Measurements from ENCODE around the gene NBEA.

Gene NBEA

GRCh38 chr13:35143123-35143522 lies 201.1 kb downstream of the NBEA start:
- POLR2A ChIA-PET = no interaction called here

GRCh38 chr13:35144166-35144890 lies 202.3 kb downstream of the NBEA start:
- Histone ChIP-seq H3K27ac (ENCODE audit: extremely low read depth, low read depth, low read length) (no peak overlapping the region), H3K4me1 (ENCODE audit: control insufficient read depth, insufficient read depth, low read length) (no peaks in the 10 kb centered on the region), H3K36me3 (ENCODE audit: control insufficient read depth in 2 of 2, insufficient read depth in 1 of 2, low read length in 2 of 2) (no peaks in the 10 kb centered on the region), H3K4me3 (ENCODE audit: low read depth, low read length) (no peak overlapping the region), H3K9me3 (ENCODE audit: control insufficient read depth, insufficient read depth, low read depth, low read length) (no peaks in the 10 kb centered on the region)
- ChIA-PET CTCF (no interaction called here), POLR2A (no interaction called here)
- TF ChIP-seq ZNF555 (tag by site-specific recombination; conservative IDR thresholded peaks at IDR 0.05) (no peak), REPIN1 (tag by site-specific recombination; IDR thresholded peaks at IDR 0.05; ENCODE audit: low read depth) (no peak), ZFP3 (tag by site-specific recombination; IDR thresholded peaks at IDR 0.05; ENCODE audit: low read depth) (no peak), ZNF280D (tag by site-specific recombination; IDR thresholded peaks at IDR 0.05) (no peak), ZNF114 (tag by site-specific recombination; IDR thresholded peaks at IDR 0.05) (no peak)

More at GRCh38 chr13:35143123-35143522, 201.1 kb downstream of the NBEA start:
- no peak overlapping the region for H3K27ac ChIP-seq (ENCODE audit: extremely low read depth, low read depth, low read length)
- TF ChIP-seq KLF1 (tag by site-specific recombination; IDR thresholded peaks at IDR 0.05) (no peak), ZNF426 (tag by site-specific recombination; IDR thresholded peaks at IDR 0.05) (no peak), ZBTB11 (tag by site-specific recombination; conservative IDR thresholded peaks at IDR 0.05; ENCODE audit: low read depth) (no peak), ZNF146 (tag by site-specific recombination; IDR thresholded peaks at IDR 0.05) (no peak), KLF16 (tag by site-specific recombination; IDR thresholded peaks at IDR 0.05) (no peak), REST (tag by site-specific recombination; IDR thresholded peaks at IDR 0.05) (no peak), REPIN1 (tag by site-specific recombination; IDR thresholded peaks at IDR 0.05; ENCODE audit: low read depth) (no peak), BCL11B (tag by site-specific recombination; IDR thresholded peaks at IDR 0.05; ENCODE audit: low read depth) (no peak), ZNF792 (tag by site-specific recombination; IDR thresholded peaks at IDR 0.05) (no peak), TCF7L2 (IDR thresholded peaks at IDR 0.05; ENCODE audit: borderline replicate concordance, low read depth, low read length) (no peak)
- H3K36me3 ChIP-seq (ENCODE audit: control insufficient read depth in 2 of 2, insufficient read depth in 1 of 2, low read length in 2 of 2) = no peaks in the 10 kb centered on the region
- no peak overlapping the region for H3K4me3 ChIP-seq (ENCODE audit: low read depth, low read length)
- no peaks in the 10 kb centered on the region for H3K9me3 ChIP-seq (ENCODE audit: control insufficient read depth, insufficient read depth, low read depth, low read length)
- CTCF ChIA-PET = no interaction called here
- H3K4me1 ChIP-seq (ENCODE audit: control insufficient read depth, insufficient read depth, low read length) = no peaks in the 10 kb centered on the region
